Loucy (cell line): Measurements from ENCODE around the gene TRPV2.
"Not testable (repeated sequence)": the region's sequence is repeated elsewhere in the genome, so short reads cannot be mapped to it uniquely, and the experiment has no call there.

Experiments used
- H2AFZ ChIP-seq: fragments of 200-600 bp; sonication (generic); 2 replicates; pipeline ENCODE4 v1.6.0; 2016; ENCODE audit warnings: antibody characterized with exemption, mild to moderate bottlenecking, low read length, moderate library complexity
- H3F3A ChIP-seq: fragments of 200-600 bp; 2 replicates; pipeline ENCODE4 v1.6.0; 2016; ENCODE audit warnings: antibody characterized with exemption, low read depth, mild to moderate bottlenecking
- H3K27me3 ChIP-seq: fragments of 200-600 bp; sonication (generic); 2 replicates; pipeline ENCODE4 v1.6.1; 2014; ENCODE audit warnings: low read length, mild to moderate bottlenecking; ENCODE audit not compliant: insufficient read depth, poor library complexity, severe bottlenecking
- H3K36me3 ChIP-seq: fragments of 200-600 bp; sonication (generic); 2 replicates; pipeline ENCODE4 v1.6.1; 2016; ENCODE audit warnings: low read length; ENCODE audit not compliant: insufficient read depth
- H3K4me1 ChIP-seq: fragments of 200-600 bp; sonication (generic); 2 replicates; pipeline ENCODE4 v1.5.1; 2014; ENCODE audit warnings: low read length, mild to moderate bottlenecking; ENCODE audit not compliant: insufficient read depth, poor library complexity, severe bottlenecking
- H3K4me2 ChIP-seq: fragments of 200-600 bp; sonication (generic); 2 replicates; pipeline ENCODE4 v1.6.0; 2014; ENCODE audit warnings: antibody characterized with exemption, low read length, low read depth, mild to moderate bottlenecking; ENCODE audit not compliant: poor library complexity, severe bottlenecking
- H3K4me3 ChIP-seq: fragments of 200-600 bp; sonication (generic); 2 replicates; pipeline ENCODE4 v1.5.1; 2014; ENCODE audit warnings: low read length, mild to moderate bottlenecking, mixed read lengths; ENCODE audit not compliant: poor library complexity, severe bottlenecking
- H3K79me2 ChIP-seq: fragments of 200-600 bp; sonication (generic); 2 replicates; pipeline ENCODE4 v1.6.1; 2014; ENCODE audit warnings: low read length; ENCODE audit not compliant: insufficient read depth
- H3K9ac ChIP-seq: fragments of 200-600 bp; sonication (generic); 2 replicates; pipeline ENCODE4 v1.6.0; 2014; ENCODE audit warnings: mild to moderate bottlenecking, low read depth, low read length, moderate library complexity; ENCODE audit not compliant: poor library complexity, severe bottlenecking
- H3K9me2 ChIP-seq: fragments of 200-600 bp; sonication (generic); replicated peaks from 2 replicates; pipeline ENCODE4 v1.6.1; 2016; ENCODE audit warnings: low read depth, low read length, mixed read lengths
- H3K9me3 ChIP-seq: fragments of 200-600 bp; sonication (generic); 2 replicates; pipeline ENCODE4 v1.6.1; 2014; ENCODE audit warnings: mild to moderate bottlenecking, antibody characterized with exemption, low read length, low read depth; ENCODE audit not compliant: insufficient read depth
- H4K20me1 ChIP-seq: fragments of 200-600 bp; sonication (generic); 2 replicates; pipeline ENCODE4 v1.6.0; 2014; ENCODE audit warnings: antibody characterized with exemption, low read length, mild to moderate bottlenecking; ENCODE audit not compliant: insufficient read depth, poor library complexity, severe bottlenecking
- CTCF ChIP-seq: fragments of 200-600 bp; sonication (generic); conservative IDR thresholded peaks from 2 replicates; pipeline ENCODE4 v1.5.1; 2014; ENCODE audit warnings: mild to moderate bottlenecking, antibody characterized with exemption, low read length
- EZH2phosphoT487 ChIP-seq: fragments of 200-600 bp; IDR thresholded peaks from 2 replicates; pipeline ENCODE4 v1.6.1; 2018; ENCODE audit warnings: antibody characterized with exemption, mild to moderate bottlenecking, moderate library complexity, borderline replicate concordance

Gene TRPV2

GRCh38 chr17:16439303-16439791, 24.0 kb downstream of the TRPV2 start:
- Histone ChIP-seq H3K9me3 (no peaks in the 10 kb centered on the region), H3K9ac (peak overlapping the region; percentile 99), H4K20me1 (peaks cover 49% of the 10 kb centered on the region), H3K4me3 (peak overlapping the region; percentile 83), H3K79me2 (peaks cover 55% of the 10 kb centered on the region), H3K27me3 (peaks cover 5% of the 10 kb centered on the region), H3K4me1 (peaks cover 31% of the 10 kb centered on the region), H3K4me2 (peak overlapping the region; percentile 99), H3K36me3 (peaks cover 37% of the 10 kb centered on the region), H3K9me2 (no peaks in the 10 kb centered on the region), H3F3A (no peaks in the 10 kb centered on the region), H2AFZ (peak overlapping the region; percentile 74; the same call in 1 of the 2 replicates)
- TF ChIP-seq EZH2phosphoT487 (no peak), CTCF (no peak)

- Histone ChIP-seq H3F3A (no peaks in the 10 kb centered on the region), H3K79me2 (peaks cover 58% of the 10 kb centered on the region), H4K20me1 (peaks cover 52% of the 10 kb centered on the region), H3K9ac (peak overlapping the region; percentile 99), H3K27me3 (peaks cover 5% of the 10 kb centered on the region), H3K4me3 (peak overlapping the region; percentile 83), H3K4me2 (peak overlapping the region; percentile 99), H3K9me2 (no peaks in the 10 kb centered on the region), H2AFZ (no peak overlapping the region), H3K4me1 (peaks cover 31% of the 10 kb centered on the region), H3K9me3 (no peaks in the 10 kb centered on the region), H3K36me3 (peaks cover 40% of the 10 kb centered on the region)
- TF ChIP-seq EZH2phosphoT487 = no peak
- TF ChIP-seq CTCF = no peak
Measured at GRCh38 chr17:16439811-16440351, 24.5 kb downstream of the TRPV2 start.

GRCh38 chr17:16440354-16440753, 25.0 kb downstream of the TRPV2 start:
- H3K9me2 ChIP-seq, H3K27me3 ChIP-seq, H3K9me3 ChIP-seq, H2AFZ ChIP-seq, H3F3A ChIP-seq: not testable (repeated sequence)
- Histone ChIP-seq H3K4me3 (peak overlapping the region; percentile 83), H3K4me2 (peak overlapping the region; percentile 99), H3K4me1 (peaks cover 31% of the 10 kb centered on the region), H3K79me2 (peaks cover 60% of the 10 kb centered on the region), H3K36me3 (peaks cover 41% of the 10 kb centered on the region), H4K20me1 (peaks cover 53% of the 10 kb centered on the region), H3K9ac (peak overlapping the region; percentile 99)
